ENCODE results near the gene HNRNPF. TPM values are rescaled to one million over a fixed set of nuclear protein-coding genes. Genes with fewer than 3 reads are reported as not detected.
"Not testable (repeated sequence)": the region's sequence is repeated elsewhere in the genome, so short reads cannot be mapped to it uniquely, and the experiment has no call there.

Gene HNRNPF
- total RNA-seq, 2 experiments from 2014 or later: 442 to 445 TPM

- Mint-ChIP-seq H3K36me3 (ENCODE audit: low read depth) (peaks cover 87% of the 10 kb centered on the region), H3K9me3 (no peaks in the 10 kb centered on the region), H3K4me3 (peak overlapping the region; percentile 99), H3K27ac (peak overlapping the region; percentile 94), H3K4me1 (ENCODE audit: low read depth) (peaks cover 62% of the 10 kb centered on the region), H3K27me3 (no peaks in the 10 kb centered on the region)
- intact Hi-C loops (cut with micrococcal nuclease): loop anchor here (5.0 kb wide), 1 partner anchor 33 kb away; no protein-coding TSS in a partner anchor
- CTCF ChIA-PET: interaction anchor here (1.1 to 1.3 kb wide), 2 partner anchors 55 to 66 kb away, joined by 3 to 4 read pairs; no protein-coding TSS in a partner anchor
- ATAC-seq (no peak), DNase-seq (no peak)
- TF ChIP-seq CTCF (IDR thresholded peaks at IDR 0.05): no peak
- POLR2A ChIA-PET: interaction anchor here (1.5 to 20.5 kb wide), 4 partner anchors 9 to 36 kb away, joined by 5 to 332 read pairs (median 34); partner anchors contain the start of gene HNRNPF
Measured at GRCh38 chr10:43394868-43395267, 14.1 kb downstream of the HNRNPF start.

GRCh38 chr10:43393606-43394360 is 15.2 kb downstream of the HNRNPF start:
- Mint-ChIP-seq H3K9me3 (no peaks in the 10 kb centered on the region), H3K4me1 (ENCODE audit: low read depth) (peaks cover 60% of the 10 kb centered on the region), H3K36me3 (ENCODE audit: low read depth) (peaks cover 90% of the 10 kb centered on the region), H3K4me3 (no peak overlapping the region), H3K27ac (peak overlapping the region; percentile 94), H3K27me3 (no peaks in the 10 kb centered on the region)
- ChIA-PET POLR2A (interaction anchor here (0.7 to 20.5 kb wide), 6 partner anchors 8 to 43 kb away, joined by 3 to 332 read pairs (median 3); partner anchors contain the start of genes HNRNPF and ZNF487), CTCF (interaction anchor here (1.0 to 1.2 kb wide), 3 partner anchors 9 to 67 kb away, joined by 3 to 4 read pairs (median 3); no protein-coding TSS in a partner anchor)
- intact Hi-C loops (cut with micrococcal nuclease): no loop called here
- ATAC-seq (no peak), DNase-seq (no peak)
- TF ChIP-seq CTCF (IDR thresholded peaks at IDR 0.05): no peak

GRCh38 chr10:43393186-43393585 is 15.8 kb downstream of the HNRNPF start:
- H3K27me3 Mint-ChIP-seq; intact Hi-C loops (cut with micrococcal nuclease); DNase-seq; H3K4me3 Mint-ChIP-seq; ATAC-seq; H3K9me3 Mint-ChIP-seq: not testable (repeated sequence)
- CTCF ChIA-PET: interaction anchor here (1.2 kb wide), 1 partner anchor 8 kb away, joined by 3 read pairs; no protein-coding TSS in a partner anchor
- Mint-ChIP-seq H3K27ac (peak overlapping the region; percentile 55), H3K4me1 (ENCODE audit: low read depth) (peaks cover 63% of the 10 kb centered on the region), H3K36me3 (ENCODE audit: low read depth) (peaks cover 91% of the 10 kb centered on the region)
- POLR2A ChIA-PET: interaction anchor here (1.1 to 20.5 kb wide), 4 partner anchors 8 to 27 kb away, joined by 3 to 332 read pairs (median 6); partner anchors contain the start of gene HNRNPF

- peaks cover 89% of the 10 kb centered on the region for H3K36me3 Mint-ChIP-seq (ENCODE audit: low read depth)
- peaks cover 64% of the 10 kb centered on the region for H3K4me1 Mint-ChIP-seq (ENCODE audit: low read depth)
- ATAC-seq (no peak), DNase-seq (no peak)
- peak overlapping the region; percentile 55 for H3K27ac Mint-ChIP-seq
- no peak overlapping the region for H3K4me3 Mint-ChIP-seq
- ChIA-PET CTCF (no interaction called here), POLR2A (interaction anchor here (1.4 to 20.5 kb wide), 2 partner anchors 14 to 28 kb away, joined by 3 to 332 read pairs; partner anchors contain the start of gene HNRNPF)
- H3K27me3 Mint-ChIP-seq: no peaks in the 10 kb centered on the region
- no peak for TF ChIP-seq CTCF (IDR thresholded peaks at IDR 0.05)
- no peaks in the 10 kb centered on the region for H3K9me3 Mint-ChIP-seq
- intact Hi-C loops (cut with micrococcal nuclease): no loop called here
Measured at GRCh38 chr10:43392748-43393147, 16.2 kb downstream of the HNRNPF start.

- H3K27me3 Mint-ChIP-seq: no peaks in the 10 kb centered on the region
- ChIA-PET CTCF (interaction anchor here (1.4 to 2.3 kb wide), 5 partner anchors 10 to 68 kb away, joined by 3 to 10 read pairs (median 4); no protein-coding TSS in a partner anchor), POLR2A (interaction anchor here (0.8 to 20.5 kb wide), 4 partner anchors 9 to 30 kb away, joined by 3 to 332 read pairs (median 8); partner anchors contain the start of gene HNRNPF)
- ATAC-seq: no peak
- H3K27ac Mint-ChIP-seq: peak overlapping the region; percentile 74
- H3K4me1 Mint-ChIP-seq (ENCODE audit: low read depth): peaks cover 76% of the 10 kb centered on the region
- TF ChIP-seq CTCF (IDR thresholded peaks at IDR 0.05): no peak
- H3K36me3 Mint-ChIP-seq (ENCODE audit: low read depth): peaks cover 94% of the 10 kb centered on the region
- no peaks in the 10 kb centered on the region for H3K9me3 Mint-ChIP-seq
- H3K4me3 Mint-ChIP-seq: no peak overlapping the region
- intact Hi-C loops (cut with micrococcal nuclease): no loop called here
- no peak for DNase-seq
Measured at GRCh38 chr10:43391496-43391895, 17.5 kb downstream of the HNRNPF start.
